ENCODE measurements around the gene CETN3. TPM values are rescaled to one million over a fixed set of nuclear protein-coding genes. Genes with fewer than 3 reads are reported as not detected.
"Not testable (repeated sequence)": the region's sequence is repeated elsewhere in the genome, so short reads cannot be mapped to it uniquely, and the experiment has no call there.

Gene CETN3
- total RNA-seq, 2 donors from 2014 or later, result 5.9 to 14.2 TPM

GRCh38 chr5:90383903-90384302 lies 25.7 kb downstream of the CETN3 start:
- no peak overlapping the region for H3K4me3 ChIP-seq
- H3K9me3 ChIP-seq, result no peaks in the 10 kb centered on the region
- no peaks in the 10 kb centered on the region for H3K4me1 ChIP-seq
- H3K36me3 ChIP-seq, result no peaks in the 10 kb centered on the region
- DNase-seq (ENCODE audit: low spot score), result no peak
- H3K27ac ChIP-seq, result no peak overlapping the region
- no peaks in the 10 kb centered on the region for H3K27me3 ChIP-seq
- no peak for TF ChIP-seq CTCF (IDR thresholded peaks at IDR 0.05)

- Histone ChIP-seq H3K4me1 (no peaks in the 10 kb centered on the region), H3K27me3 (no peaks in the 10 kb centered on the region), H3K27ac (no peak overlapping the region), H3K9me3 (no peaks in the 10 kb centered on the region), H3K36me3 (no peaks in the 10 kb centered on the region), H3K4me3 (no peak overlapping the region)
- TF ChIP-seq CTCF (IDR thresholded peaks at IDR 0.05), result no peak
- DNase-seq (ENCODE audit: low spot score), result no peak
Observed at GRCh38 chr5:90381213-90381929, 28.2 kb downstream of the CETN3 start.

GRCh38 chr5:90379652-90380051 lies 29.9 kb downstream of the CETN3 start:
- Histone ChIP-seq H3K36me3 (no peaks in the 10 kb centered on the region), H3K9me3 (no peaks in the 10 kb centered on the region), H3K27me3 (no peaks in the 10 kb centered on the region), H3K4me1 (no peaks in the 10 kb centered on the region), H3K4me3 (no peak overlapping the region), H3K27ac (no peak overlapping the region)
- DNase-seq (ENCODE audit: low spot score), result no peak
- no peak for TF ChIP-seq CTCF (IDR thresholded peaks at IDR 0.05)

GRCh38 chr5:90378752-90379151 lies 30.8 kb downstream of the CETN3 start:
- Histone ChIP-seq H3K4me1 (no peaks in the 10 kb centered on the region), H3K4me3 (no peak overlapping the region), H3K36me3 (no peaks in the 10 kb centered on the region), H3K27me3 (no peaks in the 10 kb centered on the region), H3K9me3 (no peaks in the 10 kb centered on the region), H3K27ac (no peak overlapping the region)
- no peak for DNase-seq (ENCODE audit: low spot score)
- TF ChIP-seq CTCF (IDR thresholded peaks at IDR 0.05), result no peak

GRCh38 chr5:90371269-90371668 lies 38.3 kb downstream of the CETN3 start:
- not testable (repeated sequence) for DNase-seq (ENCODE audit: low spot score); H3K9me3 ChIP-seq; H3K4me3 ChIP-seq; H3K27me3 ChIP-seq; H3K4me1 ChIP-seq; H3K27ac ChIP-seq; H3K36me3 ChIP-seq

- no peaks in the 10 kb centered on the region for H3K4me1 ChIP-seq
- no peak for TF ChIP-seq CTCF (IDR thresholded peaks at IDR 0.05)
- H3K4me3 ChIP-seq, result no peak overlapping the region
- H3K36me3 ChIP-seq, result no peaks in the 10 kb centered on the region
- no peaks in the 10 kb centered on the region for H3K9me3 ChIP-seq
- H3K27me3 ChIP-seq, result no peaks in the 10 kb centered on the region
- H3K27ac ChIP-seq, result no peak overlapping the region
- no peak for DNase-seq (ENCODE audit: low spot score)
Observed at GRCh38 chr5:90368454-90369246, 40.9 kb downstream of the CETN3 start.

Measured in right atrium auricular region (tissue), 2 donors.